Natural killer cell treated with Interleukin-12 subunit alpha and Interleukin-12 subunit beta and Interleukin-15 and Interleukin-18, amount 100 ng/mL, for 72 hours (primary cell): ENCODE results near the gene CEP55. TPM values are rescaled to one million over a fixed set of nuclear protein-coding genes. Genes with fewer than 3 reads are reported as not detected.
"Not testable (repeated sequence)": the region's sequence is repeated elsewhere in the genome, so short reads cannot be mapped to it uniquely, and the experiment has no call there.

ENCODE experiments used
- ATAC-seq, 2 donors: fragments of 150-1000 bp; cut with Tn5 transposase in 1 of 2; sonication (Bioruptor Pico), chemical (Tn5 transposase) in 1 of 2; 2 replicates each; pipeline ENCODE4 v1.10.0; 2021
- DNase-seq: peaks from one replicate; pipeline ENCODE4 v3.0.0; 2022; ENCODE audit warnings: low spot score
- H3K27ac Mint-ChIP-seq, 2 donors: 1 replicate in 1 of 2; 2 replicates in 1 of 2; pipeline ENCODE4 v1.8.0; 2022; ENCODE audit warnings: mixed read lengths in 2 of 2, mild to moderate bottlenecking in 1 of 2, moderate library complexity in 1 of 2
- H3K27me3 Mint-ChIP-seq, 2 donors: 1 replicate in 1 of 2; 2 replicates in 1 of 2; pipeline ENCODE4 v1.8.0; 2022; ENCODE audit warnings: mixed read lengths in 2 of 2
- H3K36me3 Mint-ChIP-seq: one replicate; pipeline ENCODE4 v1.8.0; 2022; ENCODE audit warnings: mixed read lengths
- H3K4me1 Mint-ChIP-seq, 2 donors: 1 replicate in 1 of 2; 2 replicates in 1 of 2; pipeline ENCODE4 v1.8.0; 2022; ENCODE audit warnings: low read depth in 2 of 2, mixed read lengths in 2 of 2, mild to moderate bottlenecking in 1 of 2
- H3K4me3 Mint-ChIP-seq: one replicate; pipeline ENCODE4 v1.8.0; 2022; ENCODE audit warnings: mixed read lengths
- H3K9me3 Mint-ChIP-seq: 2 replicates; pipeline ENCODE4 v1.8.0; 2022; ENCODE audit warnings: mixed read lengths
- total RNA-seq, 2 donors: library from RNA; stranded (reverse); gene quantifications; one replicate each; pipeline ENCODE4 v1.2.3, GENCODE V29; 2022

Gene CEP55
- total RNA-seq, 2 donors from 2014 or later: 23.7 to 45.7 TPM

DNA sequence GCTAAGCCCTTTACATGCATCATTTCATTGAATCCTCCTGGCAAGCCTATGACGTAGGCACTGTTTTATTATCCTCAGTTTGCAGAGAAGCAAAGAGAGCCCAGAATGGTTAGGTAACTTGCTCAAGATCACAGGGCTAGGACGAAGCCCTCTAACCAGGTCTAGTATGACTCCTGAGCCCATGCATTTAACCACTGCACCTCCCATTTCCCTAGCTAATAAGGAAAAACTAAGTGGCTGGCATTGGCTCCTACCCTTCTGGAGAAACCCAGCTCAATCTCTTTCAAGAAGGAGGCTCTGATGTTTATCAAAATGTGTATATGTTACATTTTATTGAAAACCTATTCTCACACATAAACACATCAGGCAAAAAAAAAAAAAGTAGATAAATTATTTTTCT lies 34.0 kb upstream of the CEP55 start:
- Mint-ChIP-seq H3K36me3 (no peaks in the 10 kb centered on the region), H3K27ac (peak overlapping the region; percentile 1 to 67), H3K4me1 (peaks cover 4 to 17% of the 10 kb centered on the region in 2 donors), H3K4me3 (peak overlapping the region; percentile 62), H3K9me3 (no peaks in the 10 kb centered on the region), H3K27me3 (peaks cover 0 to 11% of the 10 kb centered on the region in 2 donors)
- ATAC-seq (peak in 1 of 2 donors; percentile 7), DNase-seq (no peak)

DNA sequence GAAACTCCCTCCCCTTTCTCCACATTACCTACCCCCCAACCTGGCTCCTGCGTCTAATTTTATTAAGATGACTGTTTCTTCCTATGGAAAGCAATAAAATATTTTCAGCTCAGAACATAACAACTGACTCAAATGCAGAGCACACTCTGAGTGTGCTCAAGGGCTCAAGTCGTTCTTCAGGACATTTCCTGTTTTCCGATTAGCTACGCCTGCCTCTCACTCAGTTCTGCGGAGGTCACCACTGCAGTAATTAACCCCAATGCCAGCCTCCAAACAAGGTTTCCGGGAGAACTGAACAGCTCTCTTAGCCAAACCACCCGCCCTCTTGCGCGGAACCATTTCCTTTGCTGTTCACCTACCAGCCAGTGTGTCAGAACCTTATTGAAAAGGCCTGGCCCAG lies 33.5 kb upstream of the CEP55 start:
- Mint-ChIP-seq H3K27me3 (peaks cover 0 to 10% of the 10 kb centered on the region in 2 donors), H3K4me1 (peaks cover 4 to 17% of the 10 kb centered on the region in 2 donors), H3K27ac (peak overlapping the region; percentile 1 to 67), H3K4me3 (peak overlapping the region; percentile 62), H3K9me3 (no peaks in the 10 kb centered on the region), H3K36me3 (no peaks in the 10 kb centered on the region)
- peak; percentile 81 to 93 for ATAC-seq
- DNase-seq: no peak

DNA sequence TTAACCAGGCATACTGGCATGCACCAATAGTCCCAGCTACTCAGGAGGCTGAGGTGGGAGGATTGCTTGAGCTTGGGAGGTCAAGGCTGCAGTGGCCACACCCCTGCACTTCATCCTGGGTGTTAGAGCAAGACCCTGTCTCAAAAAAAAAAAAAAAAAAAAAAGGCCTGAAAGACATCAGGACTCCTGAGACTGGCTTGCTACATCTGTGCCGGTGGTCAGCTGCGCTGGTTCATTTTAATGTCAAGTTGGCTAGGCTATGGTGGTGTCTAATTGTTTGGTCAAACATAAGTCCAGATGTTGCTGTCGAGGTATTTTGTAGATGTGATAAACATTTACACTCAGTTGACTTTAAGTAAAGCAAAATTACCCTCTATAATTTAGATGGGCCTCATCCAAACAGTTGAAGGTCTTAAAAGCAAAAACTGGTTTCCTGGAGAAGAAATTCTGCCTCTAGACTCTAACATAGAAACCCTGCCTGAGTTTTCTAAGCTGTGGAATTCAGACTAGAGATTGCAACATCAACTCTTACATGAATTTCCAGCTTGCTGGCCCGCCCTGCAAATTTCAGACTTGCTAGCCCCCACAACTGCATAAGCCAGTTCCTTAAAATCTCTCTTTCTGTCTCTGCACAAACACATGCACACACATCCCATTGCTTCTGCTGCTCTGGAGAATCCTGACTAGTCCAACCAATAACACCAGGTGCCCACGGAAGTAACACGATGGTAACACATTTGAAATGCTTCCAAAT lies 32.5 kb upstream of the CEP55 start:
- H3K27me3 Mint-ChIP-seq: peaks cover 0 to 8% of the 10 kb centered on the region in 2 donors
- ATAC-seq (no peak), DNase-seq (no peak)
- H3K4me1 Mint-ChIP-seq: peaks cover 4 to 17% of the 10 kb centered on the region in 2 donors
- H3K9me3 Mint-ChIP-seq: no peaks in the 10 kb centered on the region
- H3K4me3 Mint-ChIP-seq: no peak overlapping the region
- no peak overlapping the region for H3K27ac Mint-ChIP-seq
- H3K36me3 Mint-ChIP-seq: no peaks in the 10 kb centered on the region

DNA sequence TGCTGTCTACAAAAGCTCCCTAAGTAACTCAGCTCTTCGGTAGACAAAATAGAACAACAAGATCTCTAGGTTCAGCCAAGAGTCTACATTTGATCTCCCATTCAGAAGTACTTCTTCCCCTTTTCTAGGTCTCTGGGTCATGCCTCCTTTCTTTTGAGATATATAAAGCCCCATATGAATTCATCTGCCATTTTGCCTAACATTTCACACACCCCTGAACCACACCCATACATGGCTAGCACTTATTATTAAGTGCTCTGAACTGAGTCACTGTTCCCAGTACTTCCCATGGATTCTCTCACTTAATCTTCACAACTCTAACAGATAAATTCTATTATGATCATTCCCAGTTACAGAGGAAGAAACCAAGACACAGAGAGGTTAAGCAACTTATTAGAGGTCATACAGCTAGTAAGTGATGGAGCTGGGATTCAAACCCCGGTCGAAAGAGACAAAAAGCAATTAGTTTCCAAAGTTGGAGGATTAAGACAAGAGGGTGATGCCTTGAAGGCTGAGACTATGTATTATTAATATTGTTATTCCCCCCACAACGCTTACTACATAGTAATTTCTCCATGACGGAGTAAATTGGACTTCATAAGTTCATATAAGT lies 31.5 kb upstream of the CEP55 start:
- H3K4me1 Mint-ChIP-seq: peaks cover 4 to 17% of the 10 kb centered on the region in 2 donors
- H3K4me3 Mint-ChIP-seq: no peak overlapping the region
- peaks cover 0 to 3% of the 10 kb centered on the region in 2 donors for H3K27me3 Mint-ChIP-seq
- H3K27ac Mint-ChIP-seq: no peak overlapping the region
- DNase-seq (no peak), ATAC-seq (no peak)
- no peaks in the 10 kb centered on the region for H3K36me3 Mint-ChIP-seq
- H3K9me3 Mint-ChIP-seq: no peaks in the 10 kb centered on the region

DNA sequence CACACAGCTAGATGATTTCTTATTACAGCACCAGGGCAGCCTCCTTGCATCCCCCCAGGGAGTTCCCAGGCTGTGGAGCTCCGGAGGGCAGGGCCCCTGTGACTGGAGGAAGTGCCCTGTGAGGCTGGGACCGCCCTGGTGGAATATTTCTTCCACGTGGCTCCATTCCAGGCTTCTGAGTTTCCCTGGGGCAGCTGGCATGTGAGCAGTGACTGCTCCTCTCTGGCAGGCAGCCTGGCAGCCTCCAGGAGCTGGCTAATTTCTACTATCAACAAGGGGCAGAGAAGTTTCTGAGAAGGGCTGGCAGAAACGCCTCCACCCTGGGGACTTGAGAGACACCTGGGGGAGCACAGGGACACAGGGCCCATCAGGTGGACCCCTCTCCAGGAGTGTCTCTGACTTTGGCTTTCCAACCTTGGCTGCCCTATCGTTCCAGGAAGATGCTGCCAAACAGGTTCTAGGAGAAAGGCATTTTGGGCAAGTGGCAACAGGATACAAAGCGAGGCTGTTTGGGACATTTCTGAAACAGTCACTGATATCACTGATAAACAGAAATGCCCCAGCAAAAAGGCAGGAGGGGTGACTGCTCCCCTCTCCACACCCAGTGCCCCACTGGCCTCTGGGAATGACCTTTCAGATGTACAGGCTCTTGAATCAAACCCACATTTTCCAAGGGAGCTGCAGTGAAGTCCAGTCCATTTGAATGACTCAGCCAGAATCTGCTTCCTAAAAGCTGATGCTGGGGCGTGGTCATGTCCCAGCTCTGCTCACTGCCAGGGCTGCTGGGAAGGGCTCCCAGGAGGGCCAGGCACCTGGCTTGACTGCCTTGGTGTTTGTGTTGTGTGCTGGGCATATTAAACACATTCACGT lies 30.4 kb upstream of the CEP55 start:
- H3K4me1 Mint-ChIP-seq: peaks cover 4 to 16% of the 10 kb centered on the region in 2 donors
- H3K9me3 Mint-ChIP-seq: no peaks in the 10 kb centered on the region
- no peaks in the 10 kb centered on the region for H3K27me3 Mint-ChIP-seq
- H3K36me3 Mint-ChIP-seq: no peaks in the 10 kb centered on the region
- no peak overlapping the region for H3K27ac Mint-ChIP-seq
- H3K4me3 Mint-ChIP-seq: no peak overlapping the region
- DNase-seq (no peak), ATAC-seq (no peak)

DNA sequence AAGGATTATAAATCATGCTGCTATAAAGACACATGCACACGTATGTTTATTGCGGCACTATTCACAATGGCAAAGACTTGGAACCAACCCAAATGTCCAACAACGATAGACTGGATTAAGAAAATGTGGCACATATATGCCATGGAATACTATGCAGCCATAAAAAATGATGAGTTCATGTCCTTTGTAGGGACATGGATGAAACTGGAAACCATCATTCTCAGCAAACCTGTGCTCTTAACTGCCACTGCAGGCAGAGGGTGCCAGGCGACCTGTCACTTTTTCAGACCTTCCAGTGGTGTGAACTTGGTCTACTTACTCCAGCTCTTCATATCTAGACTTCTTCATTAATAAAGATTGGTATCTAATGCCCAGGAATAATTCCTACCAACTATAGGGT lies 28.8 kb upstream of the CEP55 start:
- not testable (repeated sequence) for ATAC-seq, H3K9me3 Mint-ChIP-seq, DNase-seq, H3K4me3 Mint-ChIP-seq, H3K4me1 Mint-ChIP-seq, H3K27me3 Mint-ChIP-seq, H3K36me3 Mint-ChIP-seq, H3K27ac Mint-ChIP-seq

DNA sequence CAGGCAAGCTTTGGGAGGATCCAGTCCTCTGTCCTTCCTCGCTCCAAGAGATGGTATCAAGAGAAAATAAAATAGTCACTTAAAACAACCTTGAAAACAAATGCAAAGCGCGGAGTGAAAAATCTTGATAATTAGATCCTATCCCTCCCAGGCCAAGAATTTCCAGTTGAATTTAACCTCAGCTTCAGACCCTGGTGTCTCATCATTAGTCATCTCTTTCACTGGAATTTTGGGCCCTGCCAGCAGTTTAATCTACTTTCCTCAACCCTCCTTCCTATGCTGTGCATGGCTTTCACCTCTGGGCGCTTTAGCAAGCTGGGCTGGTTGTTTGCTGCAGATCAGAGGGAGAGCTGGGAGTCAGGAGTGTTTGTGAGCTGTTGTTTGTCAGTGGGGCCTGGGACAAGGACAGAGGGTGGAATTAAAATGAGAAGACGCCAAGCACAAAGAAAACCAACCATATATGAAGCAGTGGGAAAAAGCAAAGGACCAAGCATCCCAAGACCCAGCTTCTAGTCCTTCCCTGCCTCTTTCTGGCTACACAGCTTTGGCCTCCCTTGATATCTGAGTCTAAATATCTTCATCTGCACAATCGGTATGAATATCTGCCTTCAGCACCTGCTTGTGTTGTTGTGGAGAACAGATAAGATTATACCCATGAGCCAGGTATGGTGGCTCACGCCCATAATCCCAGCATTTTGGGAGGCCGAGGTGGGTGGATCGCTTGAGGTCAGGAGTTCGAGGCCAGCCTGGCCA lies 27.8 kb upstream of the CEP55 start:
- no peak for DNase-seq
- no peak for ATAC-seq
- no peak overlapping the region for H3K27ac Mint-ChIP-seq
- no peaks in the 10 kb centered on the region for H3K4me1 Mint-ChIP-seq
- no peaks in the 10 kb centered on the region for H3K36me3 Mint-ChIP-seq
- no peaks in the 10 kb centered on the region for H3K27me3 Mint-ChIP-seq
- no peak overlapping the region for H3K4me3 Mint-ChIP-seq
- no peaks in the 10 kb centered on the region for H3K9me3 Mint-ChIP-seq

DNA sequence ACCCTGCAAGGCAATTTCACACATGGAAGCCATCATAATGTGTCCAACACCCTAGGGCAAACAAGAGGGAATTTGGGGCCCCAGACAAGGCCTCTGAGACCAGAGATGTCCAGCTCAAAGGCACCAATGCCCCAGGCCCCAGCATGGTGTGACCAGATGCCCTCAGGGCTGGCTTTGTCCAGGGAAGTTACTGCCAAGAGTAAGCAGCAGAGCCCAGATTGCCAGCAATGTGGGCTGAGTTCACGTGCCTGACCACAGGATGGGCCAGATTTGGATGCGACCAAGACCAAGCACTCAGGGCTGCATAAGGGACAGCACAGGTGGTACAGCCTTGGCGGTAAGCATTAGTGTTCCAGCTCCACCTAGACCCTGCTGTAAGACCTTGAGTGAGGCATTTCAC lies 27.0 kb upstream of the CEP55 start:
- H3K27me3 Mint-ChIP-seq: no peaks in the 10 kb centered on the region
- H3K27ac Mint-ChIP-seq: no peak overlapping the region
- ATAC-seq (peak in 1 of 2 donors; percentile 33), DNase-seq (no peak)
- H3K36me3 Mint-ChIP-seq: no peaks in the 10 kb centered on the region
- no peaks in the 10 kb centered on the region for H3K9me3 Mint-ChIP-seq
- no peak overlapping the region for H3K4me3 Mint-ChIP-seq
- no peaks in the 10 kb centered on the region for H3K4me1 Mint-ChIP-seq

DNA sequence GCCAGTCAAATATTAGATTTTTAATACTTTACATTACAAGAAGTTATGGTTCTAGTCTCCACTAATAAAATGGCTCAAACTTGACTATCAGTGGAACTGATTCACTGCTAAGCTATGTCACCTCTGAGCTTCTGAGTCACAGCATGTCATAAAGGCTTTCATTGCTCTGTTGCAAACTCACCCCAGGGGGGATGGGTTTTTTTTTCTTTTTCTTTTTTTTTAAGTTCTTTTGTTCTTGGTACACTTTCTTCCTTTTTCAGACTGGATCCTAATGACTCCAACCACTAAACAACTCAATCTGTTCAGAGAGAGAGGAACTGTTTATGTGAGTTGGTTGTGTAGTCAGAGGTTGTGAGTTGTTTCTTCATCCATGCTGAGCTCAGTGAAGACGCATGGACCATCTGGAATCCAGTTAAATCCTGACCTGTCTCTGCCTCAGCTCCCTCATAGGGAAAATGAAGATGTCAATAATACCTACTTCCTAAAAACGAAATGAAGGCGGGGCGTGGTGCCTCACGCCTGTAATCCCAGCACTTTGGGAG lies 25.2 kb upstream of the CEP55 start:
- H3K27ac Mint-ChIP-seq: no peak overlapping the region
- H3K36me3 Mint-ChIP-seq: no peaks in the 10 kb centered on the region
- DNase-seq: no peak
- no peaks in the 10 kb centered on the region for H3K9me3 Mint-ChIP-seq
- H3K4me3 Mint-ChIP-seq: no peak overlapping the region
- peak in 1 of 2 donors; percentile 18 for ATAC-seq
- no peaks in the 10 kb centered on the region for H3K4me1 Mint-ChIP-seq
- no peaks in the 10 kb centered on the region for H3K27me3 Mint-ChIP-seq

DNA sequence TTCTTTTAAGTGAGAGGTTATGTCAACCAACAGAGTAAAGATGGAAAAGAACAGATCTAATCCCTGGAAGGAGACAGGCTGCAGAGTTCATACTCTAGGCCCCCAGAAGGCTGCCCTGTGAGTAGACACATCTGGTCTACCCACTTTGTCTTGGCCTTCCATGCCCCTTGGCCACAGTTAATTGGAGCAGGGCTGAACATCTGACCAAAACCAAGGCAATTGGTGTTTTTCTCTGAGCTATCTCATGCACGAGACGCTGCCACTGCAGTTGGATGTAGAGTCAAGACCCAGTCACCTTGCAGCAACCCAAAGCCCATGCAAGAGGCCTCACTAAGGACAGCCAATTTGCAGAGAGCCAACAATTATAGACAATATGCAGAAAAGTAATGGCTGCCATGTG lies 23.3 kb upstream of the CEP55 start:
- ATAC-seq: no peak
- Mint-ChIP-seq H3K4me3 (no peak overlapping the region), H3K27ac (no peak overlapping the region), H3K27me3 (peaks cover 0 to 7% of the 10 kb centered on the region in 2 donors), H3K4me1 (no peaks in the 10 kb centered on the region), H3K9me3 (no peaks in the 10 kb centered on the region), H3K36me3 (no peaks in the 10 kb centered on the region)
- no peak for DNase-seq

DNA sequence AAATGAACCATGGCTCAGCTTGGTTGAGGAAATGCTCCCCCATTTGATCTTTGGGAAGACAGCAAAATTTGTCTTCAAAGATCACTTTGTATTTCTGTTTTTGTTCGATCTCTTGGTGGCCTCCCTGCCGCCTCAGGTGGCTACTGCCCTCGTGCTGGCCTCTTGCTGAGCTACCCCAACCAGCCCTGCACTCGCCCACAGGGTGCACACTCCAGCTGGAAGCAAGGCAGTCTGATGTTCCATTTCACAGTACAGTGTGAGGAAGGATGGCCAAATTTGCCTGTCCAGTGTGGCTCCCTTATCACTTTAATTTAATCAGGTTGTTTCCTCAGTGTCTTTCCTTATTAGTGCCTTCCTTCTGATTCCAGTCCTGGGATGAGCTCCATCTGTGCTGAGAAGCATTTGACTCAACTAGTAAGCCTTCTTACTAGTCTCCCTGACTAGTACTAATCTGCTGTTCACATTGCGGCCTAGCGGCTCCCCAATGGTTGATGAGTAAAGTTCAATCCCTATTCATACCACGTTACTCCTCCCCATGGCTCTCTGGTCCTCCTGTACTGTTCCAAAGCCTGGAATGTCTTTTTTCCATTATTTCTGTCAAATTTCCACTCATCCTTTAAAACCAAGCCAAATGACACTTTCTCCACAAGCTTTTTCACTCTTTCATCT lies 22.5 kb upstream of the CEP55 start:
- Mint-ChIP-seq H3K4me1 (no peaks in the 10 kb centered on the region), H3K36me3 (no peaks in the 10 kb centered on the region), H3K27me3 (peaks cover 0 to 9% of the 10 kb centered on the region in 2 donors), H3K4me3 (no peak overlapping the region), H3K9me3 (no peaks in the 10 kb centered on the region), H3K27ac (no peak overlapping the region)
- DNase-seq (no peak), ATAC-seq (no peak)

DNA sequence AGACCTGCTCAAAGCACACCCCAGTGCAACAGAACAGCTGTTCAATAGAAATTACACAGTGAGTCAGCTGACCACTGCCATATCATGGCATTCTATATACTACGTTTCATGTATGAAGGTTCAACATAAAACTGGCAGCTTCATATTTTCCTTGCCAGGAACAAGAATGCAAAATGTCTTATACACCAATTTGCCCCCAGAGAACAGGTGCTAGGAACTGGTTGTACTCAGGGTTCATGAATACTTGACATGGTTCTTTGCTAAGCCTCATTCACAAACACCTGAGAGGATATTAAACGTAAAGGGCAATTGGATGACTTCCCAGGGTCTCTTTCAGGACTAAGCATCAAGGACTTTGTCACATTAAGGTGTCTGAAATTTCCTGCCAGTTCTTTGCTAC lies 21.2 kb upstream of the CEP55 start:
- Mint-ChIP-seq H3K4me1 (no peaks in the 10 kb centered on the region), H3K27me3 (peaks cover 0 to 16% of the 10 kb centered on the region in 2 donors), H3K4me3 (no peak overlapping the region), H3K36me3 (no peaks in the 10 kb centered on the region), H3K27ac (no peak overlapping the region), H3K9me3 (no peaks in the 10 kb centered on the region)
- ATAC-seq (no peak), DNase-seq (no peak)

DNA sequence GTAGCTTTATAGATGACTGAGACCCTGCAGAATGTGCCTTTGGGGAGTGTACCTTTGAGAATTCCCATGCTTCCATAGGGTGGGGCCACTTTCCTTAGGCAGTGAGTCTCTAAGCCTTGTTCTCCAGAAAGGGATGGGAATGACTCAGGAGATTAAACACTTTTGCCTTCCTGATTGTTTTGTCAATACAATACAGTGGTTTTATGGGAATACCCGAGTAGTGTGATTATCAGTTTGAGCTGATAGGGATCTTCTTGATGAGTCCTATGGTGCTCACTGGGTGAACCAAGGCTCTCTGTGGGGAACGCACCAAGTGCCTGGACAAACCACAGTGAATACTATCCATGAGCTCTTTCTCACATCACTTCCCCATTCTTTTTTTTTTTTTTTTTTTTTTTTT lies 20.5 kb upstream of the CEP55 start:
- no peaks in the 10 kb centered on the region for H3K36me3 Mint-ChIP-seq
- no peaks in the 10 kb centered on the region for H3K9me3 Mint-ChIP-seq
- no peaks in the 10 kb centered on the region for H3K4me1 Mint-ChIP-seq
- H3K27ac Mint-ChIP-seq: no peak overlapping the region
- peaks cover 3 to 16% of the 10 kb centered on the region in 2 donors for H3K27me3 Mint-ChIP-seq
- H3K4me3 Mint-ChIP-seq: no peak overlapping the region
- DNase-seq (no peak), ATAC-seq (no peak)
